H54 (cell line): ENCODE results near the gene OR56A5.
A peak's percentile ranks its signal among the peaks of the same experiment; 100 is the strongest.

ENCODE experiments used
- DNase-seq: peaks from one replicate; pipeline ENCODE4 v3.0.0; 2011; ENCODE audit warnings: low spot score, mixed read lengths; ENCODE audit not compliant: insufficient read length
- FAIRE-seq: peaks from 3 replicates; lab custom pipeline; 2011; peaks lifted over from hg19 to GRCh38; lab: Jason Lieb, UNC
- POLR2A ChIP-seq: IDR thresholded peaks from 2 replicates; pipeline ENCODE4 v1.6.1; 2011; ENCODE audit warnings: low read depth, mild to moderate bottlenecking, low read length

Gene OR56A5

DNA sequence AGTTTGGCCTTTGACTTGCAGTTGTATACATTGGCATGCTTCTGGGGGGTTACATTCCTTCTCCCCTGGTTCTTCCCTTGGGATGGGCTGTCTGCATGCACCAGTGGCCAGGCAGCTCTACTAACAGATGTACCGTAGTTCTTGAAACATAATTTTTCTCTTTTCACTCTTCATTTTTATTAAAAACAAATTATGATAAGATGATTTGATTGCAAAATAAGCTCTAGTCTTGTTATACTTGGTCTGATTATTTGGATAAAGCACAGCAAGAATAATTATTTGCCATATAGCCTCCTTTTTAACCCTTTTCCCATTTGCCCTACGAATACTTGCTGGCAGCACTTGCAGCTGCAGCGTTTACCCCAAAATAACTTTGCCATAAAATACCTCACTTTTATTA, 12.7 kb downstream of the OR56A5 start:
- FAIRE-seq (no peak), DNase-seq (no peak)
- TF ChIP-seq POLR2A = no peak

DNA sequence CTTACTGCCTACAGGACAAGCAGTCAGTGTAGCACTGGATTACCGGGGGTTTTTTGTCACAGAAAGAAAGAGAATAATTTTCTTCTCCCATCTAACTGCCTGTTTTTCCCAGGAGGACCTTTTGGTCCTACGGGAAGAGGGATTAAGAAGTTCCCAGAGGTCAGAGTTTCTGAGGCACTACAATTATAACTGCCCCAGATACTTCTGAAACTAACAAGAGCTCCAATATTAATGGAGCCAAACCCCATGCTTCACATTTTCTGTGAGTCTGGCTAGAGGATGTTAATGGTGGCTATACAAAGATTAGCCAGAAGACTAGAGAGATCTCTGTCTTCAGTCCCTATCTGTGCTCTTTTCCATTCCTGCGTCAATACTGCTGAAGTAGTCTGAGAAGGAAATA, 26.3 kb downstream of the OR56A5 start, which contains the start of gene OR56A3:
Gene OR56A3 (plus strand): TSS at position 301 of the 400 bp plus-strand sequence. CDS start 5,096 bp downstream, outside the sequence.
- DNase-seq (no peak), FAIRE-seq (no peak)
- no peak for TF ChIP-seq POLR2A

- FAIRE-seq (no peak), DNase-seq (no peak)
- no peak for TF ChIP-seq POLR2A
Observed at GRCh38 chr11:5940748-5941147, 27.5 kb downstream of the OR56A5 start.

DNA sequence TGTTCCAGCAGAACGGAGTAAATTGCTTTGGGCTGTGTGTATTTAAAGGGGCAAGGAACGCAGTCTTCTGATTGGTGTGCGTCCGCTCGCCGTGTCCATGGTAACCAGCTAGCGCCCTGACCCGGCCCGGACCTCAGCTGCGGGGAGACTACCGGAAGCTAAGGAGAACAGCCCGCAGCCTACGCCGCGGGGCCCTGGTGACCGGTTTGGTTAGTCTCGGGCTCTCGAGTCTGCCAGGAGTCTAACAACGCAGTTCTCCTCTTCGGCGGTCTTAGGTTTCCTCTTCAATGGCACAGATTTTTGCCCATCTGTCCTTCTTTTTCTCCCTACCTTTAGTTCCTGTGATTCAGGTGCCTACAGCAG, 29.7 kb downstream of the OR56A5 start:
- DNase-seq = no peak
- TF ChIP-seq POLR2A = no peak
- FAIRE-seq = no peak

- DNase-seq (no peak), FAIRE-seq (no peak)
- no peak for TF ChIP-seq POLR2A
Observed at GRCh38 chr11:5937868-5938602, 30.3 kb downstream of the OR56A5 start.

GRCh38 chr11:5933116-5933515, 35.2 kb downstream of the OR56A5 start:
- FAIRE-seq (no peak), DNase-seq (no peak)
- TF ChIP-seq POLR2A = no peak

GRCh38 chr11:5932671-5933070, 35.6 kb downstream of the OR56A5 start:
- no peak for TF ChIP-seq POLR2A
- FAIRE-seq (no peak), DNase-seq (no peak)

DNA sequence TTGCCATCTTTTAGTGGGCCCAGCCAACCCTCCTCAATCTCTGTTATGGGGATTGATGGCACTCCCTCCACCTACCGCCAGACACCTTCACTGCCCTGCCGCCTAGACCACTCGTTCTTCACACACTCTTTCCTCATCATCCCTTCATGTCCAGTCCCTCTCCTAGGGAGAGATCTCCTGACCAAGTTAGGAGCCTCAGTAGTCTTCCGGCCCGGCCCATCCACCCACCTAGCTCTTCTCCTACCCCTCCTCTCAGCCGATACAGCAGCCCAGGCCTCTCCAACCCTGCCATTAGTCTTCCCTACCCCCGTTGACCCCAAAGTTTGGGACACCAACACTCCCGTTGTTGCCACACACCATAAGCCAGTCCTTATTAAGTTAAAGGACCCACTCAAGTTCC, 37.2 kb downstream of the OR56A5 start:
- no peak for FAIRE-seq
- no peak for DNase-seq
- TF ChIP-seq POLR2A = no peak

GRCh38 chr11:5930614-5931013, 37.7 kb downstream of the OR56A5 start:
- FAIRE-seq (no peak), DNase-seq (no peak)
- no peak for TF ChIP-seq POLR2A

GRCh38 chr11:5929571-5930368, 38.5 kb downstream of the OR56A5 start:
- DNase-seq = no peak
- no peak for TF ChIP-seq POLR2A
- no peak for FAIRE-seq

GRCh38 chr11:5928811-5929210, 39.5 kb downstream of the OR56A5 start:
- DNase-seq = no peak
- TF ChIP-seq POLR2A = no peak
- FAIRE-seq = no peak

DNA sequence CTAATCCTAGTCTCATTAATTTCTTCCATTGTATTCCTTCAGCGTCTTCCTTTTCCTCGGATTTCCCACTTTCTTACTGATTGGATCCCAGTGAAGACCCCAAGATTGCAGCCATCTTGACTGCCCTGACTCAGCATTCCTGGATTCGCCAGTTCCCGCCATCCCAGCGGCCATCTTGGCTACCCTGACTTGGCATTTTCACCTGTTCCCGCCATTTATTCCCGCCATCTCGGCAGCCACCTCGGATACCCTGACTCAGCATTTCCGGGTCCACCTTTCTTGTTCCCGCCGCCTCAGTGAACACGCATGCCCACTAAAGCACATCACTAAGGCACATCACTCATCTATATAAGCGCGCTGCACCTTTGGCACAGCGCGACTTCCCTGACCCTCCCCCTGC, 40.0 kb downstream of the OR56A5 start:
- no peak for FAIRE-seq
- TF ChIP-seq POLR2A = no peak
- DNase-seq = no peak

GRCh38 chr11:5923794-5924193, 44.5 kb downstream of the OR56A5 start:
- no peak for DNase-seq
- TF ChIP-seq POLR2A = no peak
- FAIRE-seq = no peak

- TF ChIP-seq POLR2A = no peak
- no peak for FAIRE-seq
Observed at GRCh38 chr11:5923427-5923776, 44.9 kb downstream of the OR56A5 start.

DNA sequence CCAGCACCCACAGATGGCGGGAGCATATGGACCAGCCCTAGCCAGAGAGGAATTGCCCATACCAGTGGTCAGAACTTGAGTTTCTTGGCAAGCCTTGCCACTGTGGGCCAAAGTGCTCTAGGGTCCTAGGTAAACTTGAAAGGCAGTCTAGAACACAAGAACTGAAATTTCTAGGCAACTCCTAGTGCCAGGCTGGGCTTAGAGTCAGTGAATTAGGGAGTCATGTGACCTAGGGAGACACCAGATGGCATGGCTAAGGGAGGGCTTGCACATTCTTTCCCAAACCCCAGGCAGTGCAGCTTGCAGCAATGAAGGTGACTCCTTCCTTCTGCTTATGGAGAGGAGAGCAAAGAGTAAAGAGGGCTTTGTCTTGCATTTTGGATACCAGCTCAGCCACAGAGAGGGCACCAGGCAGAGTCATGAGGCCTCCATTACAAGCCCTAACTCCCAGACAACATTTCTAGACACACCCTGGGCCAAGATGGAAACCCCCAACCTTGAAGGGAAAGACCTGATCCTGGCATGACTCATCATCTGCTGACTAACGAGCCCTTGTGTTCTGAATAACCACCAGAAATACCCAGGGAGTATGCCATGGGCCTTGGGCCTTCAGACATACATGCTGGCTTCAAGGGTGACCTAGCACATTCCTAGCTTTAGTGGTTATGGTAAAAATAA, 45.4 kb downstream of the OR56A5 start:
- FAIRE-seq (peak; percentile 90), DNase-seq (peak; percentile 33)
- TF ChIP-seq POLR2A = no peak

More at GRCh38 chr11:5923427-5923776, 44.9 kb downstream of the OR56A5 start:
- DNase-seq = no peak
